ENCODE results near the gene MED27.

Gene MED27

DNA sequence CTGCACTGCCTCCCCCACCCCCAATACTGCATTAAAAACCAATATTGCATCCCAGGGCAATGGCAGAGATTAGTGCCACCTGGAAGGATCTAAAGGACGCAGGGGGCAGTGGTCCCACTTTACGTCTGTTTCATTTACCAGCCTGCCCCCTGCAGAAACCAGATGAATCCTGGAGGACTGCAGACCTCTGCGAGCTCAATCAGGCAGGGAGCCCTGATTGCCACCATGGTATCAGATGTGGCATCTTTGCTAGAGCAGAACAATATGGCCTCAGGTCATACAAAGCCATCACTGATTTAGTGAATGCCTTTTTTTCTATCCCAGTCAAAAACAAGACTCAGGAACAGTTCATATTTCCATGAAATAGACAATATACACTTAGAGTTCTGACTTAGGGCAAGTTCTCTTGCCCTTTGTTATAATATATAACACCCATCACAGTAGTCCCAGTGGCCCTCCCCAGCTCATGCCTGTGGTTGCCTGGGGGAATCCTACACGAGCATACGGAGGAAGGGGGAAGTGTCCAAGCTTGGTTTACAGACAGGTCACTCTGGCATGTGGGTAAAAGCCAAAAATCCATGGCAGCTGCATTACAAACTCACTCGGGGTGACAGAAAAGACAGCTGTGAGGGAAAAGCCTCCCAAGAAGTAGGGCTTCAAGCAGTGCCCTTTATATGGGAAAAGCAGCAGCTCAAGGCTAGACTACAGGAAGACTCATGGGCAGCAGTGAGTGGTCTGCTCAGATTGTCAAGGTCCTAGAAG lies 85.1 kb downstream of the MED27 start:
- no peak for DNase-seq

DNA sequence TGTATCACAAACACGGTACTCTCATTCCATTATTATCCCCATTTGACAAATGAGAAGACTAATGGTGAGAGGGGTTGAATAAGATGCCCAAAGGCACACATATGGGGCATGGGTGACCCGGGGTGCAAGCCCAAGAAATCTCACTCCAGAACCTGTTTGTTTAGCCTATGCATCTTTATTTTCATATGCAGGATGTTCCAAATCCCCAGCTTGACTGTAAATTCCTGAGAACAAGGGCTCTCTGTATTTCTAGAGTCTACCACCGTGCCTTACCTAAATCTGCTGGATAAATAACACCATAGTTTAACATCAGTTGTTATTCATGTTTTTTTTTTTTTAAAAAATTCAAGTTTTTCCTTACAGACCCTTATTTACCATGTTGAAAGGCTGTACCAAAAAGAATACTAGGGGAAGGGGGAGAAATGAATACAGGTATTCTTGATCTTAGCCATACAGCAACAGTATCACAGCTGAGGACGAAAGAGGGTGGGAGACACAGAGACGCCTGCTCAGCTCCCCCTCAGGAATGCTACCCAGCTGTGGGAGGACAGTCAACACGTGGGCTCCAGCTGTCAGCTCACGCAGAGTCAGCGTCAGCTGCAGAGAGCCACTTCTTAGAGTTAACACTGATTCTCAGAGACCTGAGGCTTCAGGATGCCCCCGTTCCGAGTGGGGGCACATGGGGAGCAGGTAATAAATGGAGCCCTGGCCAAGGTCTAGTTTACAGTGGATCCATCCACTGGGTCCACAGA lies 86.6 kb downstream of the MED27 start:
- no peak for DNase-seq

GRCh38 chr9:131987232-131987631 lies 92.4 kb downstream of the MED27 start:
- no peak for DNase-seq

DNA sequence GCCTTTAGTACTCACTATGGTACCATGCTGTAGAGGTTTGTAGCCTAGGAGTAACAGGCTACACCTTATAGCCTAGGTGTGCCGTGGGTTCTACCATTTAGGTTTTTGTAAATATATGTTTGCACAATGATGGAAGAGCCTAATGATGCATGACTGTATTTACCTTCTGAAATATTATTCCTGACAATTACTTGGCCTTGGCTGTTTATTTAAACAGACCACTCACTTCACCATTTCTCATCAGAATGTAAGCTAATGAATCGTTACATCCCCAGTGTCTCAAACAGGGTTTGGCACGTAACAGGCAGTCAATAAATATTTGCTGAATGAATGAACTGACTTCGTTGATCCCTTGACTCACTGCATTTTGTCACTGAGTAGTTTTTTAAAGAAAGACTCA lies 93.1 kb downstream of the MED27 start:
- DNase-seq: no peak

DNA sequence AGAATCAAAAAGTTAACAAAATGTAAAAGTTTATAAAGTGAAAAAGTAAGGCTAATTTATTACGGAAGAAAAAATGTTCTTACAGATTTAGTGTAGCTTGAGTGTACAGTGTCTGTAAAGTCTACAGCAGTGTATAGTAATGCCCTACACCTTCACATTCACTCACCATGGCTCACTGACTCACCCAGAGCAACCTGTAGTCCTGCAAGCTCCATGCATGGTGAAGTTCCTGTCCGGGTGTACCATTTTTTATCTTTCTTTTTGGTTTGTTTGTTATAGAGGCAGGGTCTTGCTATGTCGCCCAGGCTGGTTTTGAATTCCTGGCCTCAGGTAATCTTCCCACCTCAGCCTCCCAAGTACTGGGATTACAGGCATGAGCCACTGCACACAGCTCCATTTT lies 93.6 kb downstream of the MED27 start:
- no peak for DNase-seq

- DNase-seq: no peak
Measured at GRCh38 chr9:131984564-131984963, 95.1 kb downstream of the MED27 start.

- no peak for DNase-seq
Measured at GRCh38 chr9:131982671-131983239, 96.9 kb downstream of the MED27 start.

GRCh38 chr9:131982102-131982501 lies 97.6 kb downstream of the MED27 start:
- DNase-seq: no peak

DNA sequence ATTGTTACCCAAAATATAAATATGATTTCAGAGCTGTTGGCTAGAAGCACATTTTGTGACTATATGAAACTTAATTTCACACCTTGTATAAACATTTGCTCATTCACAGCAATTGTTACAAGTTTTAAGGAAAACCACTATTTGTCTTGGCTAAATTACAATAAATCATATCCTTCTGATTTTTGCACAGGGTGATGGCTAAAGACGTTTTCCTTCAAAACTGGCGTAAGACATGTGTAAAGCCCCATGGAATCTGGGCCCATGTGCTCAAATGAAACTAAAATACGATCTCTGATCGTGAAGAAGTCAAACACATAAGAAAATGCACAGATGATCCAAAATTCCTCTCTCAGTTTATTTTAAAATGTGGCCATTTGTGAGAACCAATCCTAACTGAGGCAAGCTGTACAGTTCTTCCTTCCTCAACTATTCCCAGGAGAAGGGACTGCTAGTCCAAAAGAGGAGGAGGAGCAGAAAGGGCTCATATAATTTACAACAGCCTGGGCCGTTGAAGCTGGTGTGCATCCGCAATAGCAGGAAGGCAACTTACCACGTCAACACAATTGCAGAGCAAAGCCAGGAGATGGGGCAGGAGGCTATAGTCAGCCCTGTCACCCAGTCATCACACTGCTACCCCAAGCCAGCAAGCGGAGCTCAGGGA lies 98.4 kb downstream of the MED27 start:
- DNase-seq: no peak

DNA sequence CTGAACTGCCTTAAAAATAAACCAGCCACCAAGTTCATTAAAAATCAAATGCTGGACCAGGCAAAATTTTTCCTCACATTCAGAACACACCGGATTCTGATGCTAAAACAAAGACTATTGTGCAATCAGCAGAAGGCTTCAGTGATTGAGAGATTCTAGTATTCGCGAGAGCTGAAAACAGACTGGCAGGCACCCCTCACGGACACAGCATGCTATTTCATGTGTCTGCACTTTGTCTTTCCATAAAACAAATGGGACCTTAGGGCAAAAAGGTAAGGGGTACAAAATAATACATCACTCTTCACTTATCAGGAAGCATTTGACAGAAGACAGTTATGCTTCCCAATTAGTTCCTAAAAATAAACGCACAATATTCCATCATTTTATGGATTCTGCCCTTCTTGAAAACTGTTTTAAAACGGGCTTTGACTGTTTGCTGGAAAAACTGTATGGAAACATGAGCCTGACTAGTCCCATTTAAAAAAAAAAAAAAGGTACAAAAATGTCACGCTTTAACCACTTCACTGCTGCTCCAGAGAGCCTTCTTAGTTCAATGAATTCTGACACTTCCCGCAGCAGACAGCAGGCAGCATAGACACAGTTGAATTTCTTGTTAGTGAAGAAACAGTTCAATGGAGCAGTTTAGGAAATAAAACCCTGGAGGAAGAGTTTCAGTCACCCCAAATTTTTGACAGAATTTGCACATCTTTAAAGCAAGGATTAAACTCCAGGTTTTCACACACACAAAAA lies 99.2 kb downstream of the MED27 start:
- no peak for DNase-seq

DNA sequence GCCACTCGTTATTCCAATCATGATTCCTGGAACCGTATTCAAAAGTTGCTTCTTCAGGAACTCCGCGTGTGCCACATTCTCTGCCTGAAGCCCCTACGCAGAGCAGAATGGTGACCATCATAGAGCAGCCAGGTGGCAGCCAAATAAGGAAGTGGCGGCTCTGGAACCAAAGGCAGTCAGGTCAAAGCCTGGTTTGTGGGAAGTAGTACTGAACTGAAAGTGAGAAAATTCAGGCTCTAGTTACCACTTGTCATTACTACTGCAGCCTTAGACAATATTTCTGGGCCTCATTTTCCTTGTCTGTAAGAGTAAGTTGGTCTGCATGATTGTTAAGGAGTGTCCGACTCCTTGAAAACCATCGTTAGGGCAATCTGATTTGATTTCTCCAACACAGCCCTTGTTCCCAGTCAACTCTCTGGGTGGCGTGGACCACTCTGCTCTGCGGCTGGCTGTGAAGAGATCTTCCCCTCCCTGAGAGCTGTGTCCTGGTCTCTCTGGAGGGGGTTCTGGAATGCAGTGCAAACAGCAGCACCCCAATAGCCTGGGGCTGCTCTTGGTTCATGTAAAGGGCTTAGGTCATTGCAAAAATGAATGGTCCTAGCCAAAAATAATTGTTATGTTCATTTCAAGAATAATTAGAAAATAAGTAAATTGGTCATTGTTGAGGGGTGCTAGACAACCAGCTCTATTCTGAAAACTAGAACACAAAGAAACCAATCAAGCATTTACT lies 102.4 kb downstream of the MED27 start:
- DNase-seq: no peak

DNA sequence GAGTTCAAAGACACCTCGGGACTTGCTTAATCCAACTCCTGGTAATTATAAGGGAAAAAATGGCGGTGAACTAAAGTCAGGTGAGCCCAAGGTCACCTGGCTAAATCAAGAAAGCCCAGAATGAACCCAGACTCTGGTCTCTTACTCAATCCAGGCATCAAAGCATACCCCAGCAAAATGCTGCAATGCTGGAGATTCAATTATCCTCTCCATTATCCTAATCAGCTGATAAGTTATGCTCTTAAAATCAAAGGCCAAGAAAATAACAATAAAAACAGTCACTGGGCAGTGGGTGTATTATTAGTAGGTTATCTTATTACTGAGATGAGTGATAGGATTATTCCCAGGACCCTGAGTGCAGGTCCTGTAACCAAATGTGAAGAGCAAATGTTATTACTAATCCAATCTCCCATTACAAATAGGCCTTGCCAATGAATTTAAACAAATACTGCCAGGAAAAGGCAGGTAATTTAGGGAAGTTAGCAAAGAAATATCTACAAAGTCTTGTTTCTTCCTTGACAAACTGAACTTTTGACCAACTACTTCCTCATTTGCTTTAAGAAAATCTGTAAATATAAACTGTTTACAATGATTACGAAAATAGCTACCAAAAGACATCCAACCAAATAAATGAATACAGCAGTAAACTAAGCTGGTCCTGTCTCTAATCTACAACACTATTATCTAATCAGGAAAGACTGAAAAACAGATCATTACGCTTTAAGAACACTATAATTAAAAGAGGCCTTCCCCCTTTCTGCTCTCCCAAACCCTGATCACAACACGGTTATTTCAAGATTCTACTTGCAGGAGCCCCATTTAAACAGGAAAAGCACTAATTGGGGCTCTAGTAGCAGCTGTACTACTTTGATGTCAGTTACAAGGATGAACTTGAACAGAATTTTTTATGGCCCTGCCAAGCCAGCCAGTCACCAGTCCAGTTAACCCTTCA lies 103.2 kb downstream of the MED27 start:
- no peak for DNase-seq

DNA sequence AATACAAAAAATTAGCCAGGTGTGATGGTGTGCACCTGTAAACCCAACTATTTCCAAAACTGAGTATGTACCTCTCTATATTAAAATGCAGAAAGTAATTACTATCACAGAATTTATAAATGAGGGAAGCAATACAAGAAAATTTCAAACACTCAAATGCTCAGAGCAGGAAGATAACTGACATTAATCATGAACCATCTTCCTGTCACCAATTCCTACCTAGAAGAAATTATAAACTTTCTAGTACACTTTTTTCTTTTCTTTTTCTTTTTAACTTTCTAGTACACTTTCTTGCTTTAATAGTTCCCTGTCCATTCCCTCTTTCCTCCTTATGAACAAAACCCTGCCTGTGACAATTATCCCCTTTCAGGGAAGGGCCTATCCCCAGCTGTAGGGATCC lies 106.8 kb downstream of the MED27 start:
- DNase-seq: no peak

- DNase-seq: no peak
Measured at GRCh38 chr9:131971482-131972074, 108.1 kb downstream of the MED27 start.

- no peak for DNase-seq
Measured at GRCh38 chr9:131969469-131969989, 110.1 kb downstream of the MED27 start.

DNA sequence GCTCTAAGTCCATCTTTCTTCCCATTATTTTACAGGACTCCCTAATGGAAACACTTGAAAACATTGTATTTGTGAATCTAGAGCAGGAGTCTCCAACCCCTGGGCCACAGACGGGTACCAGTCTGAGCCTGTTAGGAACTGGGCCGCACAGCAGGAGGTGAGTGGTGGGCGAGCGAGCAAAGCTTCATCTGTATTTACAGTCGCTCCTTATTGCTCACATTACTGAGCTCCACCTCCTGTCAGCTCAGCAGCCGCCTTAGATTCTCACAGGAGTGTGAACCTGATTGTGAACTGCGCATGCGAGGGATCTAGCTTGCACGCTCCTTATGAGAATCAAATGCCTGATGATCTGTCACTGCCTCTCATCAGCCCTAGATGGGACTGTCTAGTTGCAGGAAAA lies 111.0 kb downstream of the MED27 start:
- no peak for DNase-seq

- no peak for DNase-seq
Measured at GRCh38 chr9:131965841-131966240, 113.8 kb downstream of the MED27 start.

GRCh38 chr9:131965103-131965502 lies 114.6 kb downstream of the MED27 start:
- no peak for DNase-seq

- no peak for DNase-seq
Measured at GRCh38 chr9:131963072-131964030, 116.3 kb downstream of the MED27 start.
